Endothelial cell of umbilical vein (primary cell): Measurements from ENCODE around the gene FBXL13. TPM values are rescaled to one million over a fixed set of nuclear protein-coding genes. Genes with fewer than 3 reads are reported as not detected.

Source experiments
- BruUV-seq: library from RNA; stranded (reverse); fragments of 400-500 nt; replicated peaks from 2 replicates; lab custom pipeline; 2021; lab: Mats Ljungman, UMichigan
- CTCF ChIA-PET: fragments of 300-600, 350-600 bp; sonication (Branson Sonifier 250); formaldehyde crosslinking; loops from one replicate; lab custom pipeline; 2021; ENCODE audit warnings: antibody characterized with exemption, inconsistent platforms; lab: Charles Lee
- POLR2A ChIA-PET: fragments of 300-600, 350-600 bp; sonication (Branson Sonifier 250); formaldehyde crosslinking; loops from one replicate; lab custom pipeline; 2021; ENCODE audit warnings: antibody characterized with exemption, inconsistent platforms; lab: Charles Lee
- DNase-seq: peaks from one replicate; pipeline ENCODE4 v3.0.0-alpha.2; 2011; ENCODE audit warnings: low read depth, low spot score
- FAIRE-seq: peaks from 2 replicates; lab custom pipeline; 2011; peaks lifted over from hg19 to GRCh38; lab: Jason Lieb, UNC
- H2AFZ ChIP-seq: 2 replicates; pipeline ENCODE4 v1.6.0; 2012; ENCODE audit warnings: low read depth, low read length, control low read depth, inconsistent platforms
- H3K27ac ChIP-seq: 2 replicates; pipeline ENCODE4 v1.5.1; 2011; ENCODE audit warnings: low read depth, mild to moderate bottlenecking, control low read depth, low read length, moderate library complexity; ENCODE audit not compliant: insufficient read depth
- H3K27me3 ChIP-seq, 2 experiments: 2 replicates each; pipeline versions ENCODE4 v1.6.0 to v1.6.1; 2011; ENCODE audit warnings: low read length in 2 of 2, mixed read lengths in 1 of 2; ENCODE audit not compliant: control insufficient read depth in 2 of 2, insufficient read depth in 2 of 2
- H3K36me3 ChIP-seq, 2 experiments: 2 replicates in 1 of 2; 3 replicates in 1 of 2; pipeline ENCODE4 v1.5.1; 2011; ENCODE audit warnings: low read length in 2 of 2, mild to moderate bottlenecking in 1 of 2, moderate library complexity in 1 of 2; ENCODE audit not compliant: control insufficient read depth in 2 of 2, insufficient read depth in 2 of 2; ENCODE audit errors: extremely low read depth in 1 of 2
- H3K4me1 ChIP-seq: 3 replicates; pipeline ENCODE4 v1.5.1; 2011; ENCODE audit warnings: mild to moderate bottlenecking, low read length; ENCODE audit not compliant: control insufficient read depth, insufficient read depth; ENCODE audit errors: extremely low read depth
- H3K4me2 ChIP-seq: 2 replicates; pipeline ENCODE4 v1.6.1; 2011; ENCODE audit warnings: low read length, control low read depth, mixed read lengths; ENCODE audit not compliant: insufficient read depth
- H3K4me3 ChIP-seq, 3 experiments: fragments of 200-600 bp in 1 of 3; sonication (generic), shearing (Covaris generic) in 1 of 3; replicated peaks in 1 of 3; 2 replicates each; pipeline ENCODE4 v1.5.1; 2011 to 2016; ENCODE audit warnings: control low read depth in 3 of 3, low read length in 3 of 3, mild to moderate bottlenecking in 2 of 3, inconsistent platforms in 1 of 3, low read depth in 1 of 3, moderate library complexity in 1 of 3; ENCODE audit not compliant: insufficient read depth in 1 of 3
- H3K79me2 ChIP-seq: 2 replicates; pipeline ENCODE4 v1.6.0; 2012; ENCODE audit warnings: low read length, inconsistent platforms; ENCODE audit not compliant: control insufficient read depth, insufficient read depth
- H3K9ac ChIP-seq: replicated peaks from 2 replicates; pipeline ENCODE3; 2011; ENCODE audit warnings: low read length, control low read depth; ENCODE audit not compliant: insufficient read depth; ENCODE audit errors: extremely low read depth
- H3K9me1 ChIP-seq: replicated peaks from 3 replicates; pipeline ENCODE4 v1.6.0; 2011; ENCODE audit warnings: mild to moderate bottlenecking, low read length; ENCODE audit not compliant: control insufficient read depth, insufficient read depth; ENCODE audit errors: extremely low read depth
- H3K9me3 ChIP-seq: replicated peaks from 2 replicates; pipeline ENCODE4 v1.5.1; 2012; ENCODE audit warnings: low read length, inconsistent platforms; ENCODE audit not compliant: control insufficient read depth, insufficient read depth
- H4K20me1 ChIP-seq: replicated peaks from 2 replicates; pipeline ENCODE3; 2011; ENCODE audit warnings: mild to moderate bottlenecking, low read length; ENCODE audit not compliant: control insufficient read depth, insufficient read depth; ENCODE audit errors: extremely low read depth
- CTCF ChIP-seq, 2 donors: IDR thresholded peaks; 1 replicate in 1 of 2; 2 replicates in 1 of 2; pipeline ENCODE4 v1.5.1; 2011; ENCODE audit warnings: low read length in 2 of 2, mild to moderate bottlenecking in 2 of 2, moderate library complexity in 2 of 2, control low read depth in 1 of 2, inconsistent platforms in 1 of 2, low read depth in 1 of 2; ENCODE audit not compliant: insufficient read depth in 1 of 2; ENCODE audit errors: extremely low read depth in 1 of 2
- EZH2 ChIP-seq: IDR thresholded peaks from 2 replicates; pipeline ENCODE4 v1.6.1; 2012; ENCODE audit warnings: borderline replicate concordance, low read depth, mild to moderate bottlenecking, moderate library complexity, low read length, inconsistent platforms; ENCODE audit not compliant: severe bottlenecking
- FOS ChIP-seq: IDR thresholded peaks from 2 replicates; pipeline ENCODE4 v1.6.1; 2011; ENCODE audit warnings: mild to moderate bottlenecking, low read length, moderate library complexity, borderline replicate concordance; ENCODE audit not compliant: insufficient read depth
- GATA2 ChIP-seq: IDR thresholded peaks from 2 replicates; pipeline ENCODE4 v1.7.0; 2011; ENCODE audit warnings: low read depth, mild to moderate bottlenecking, moderate library complexity, mixed read lengths, low read length; ENCODE audit not compliant: insufficient read length, insufficient read depth
- JUN ChIP-seq: IDR thresholded peaks from 2 replicates; pipeline ENCODE4 v1.6.1; 2011; ENCODE audit warnings: borderline replicate concordance, low read depth; ENCODE audit not compliant: insufficient read length, insufficient read depth
- MYC ChIP-seq: IDR thresholded peaks from one replicate; pipeline ENCODE4 v1.6.1; 2011; ENCODE audit warnings: mild to moderate bottlenecking, low read depth, low read length
- POLR2A ChIP-seq: IDR thresholded peaks from 2 replicates; pipeline ENCODE4 v1.6.1; 2012; ENCODE audit warnings: low read depth, mild to moderate bottlenecking, control low read depth, low read length
- POLR2AphosphoS5 ChIP-seq: IDR thresholded peaks from 2 replicates; pipeline ENCODE4 v1.6.1; 2012; ENCODE audit warnings: low read depth, mild to moderate bottlenecking, control low read depth, low read length, moderate library complexity; ENCODE audit not compliant: insufficient read depth
- dilution Hi-C: fragments of 300-500 bp; cut with MboI; formaldehyde crosslinking; loops from one replicate; pipeline ENCODE4 v1.15.0; 2019; ENCODE audit warnings: low sequenced_read_pairs; ENCODE audit not compliant: extremely low pct_ligation_motif_present
- intact Hi-C: fragments of 100-400 bp; cut with micrococcal nuclease; formaldehyde crosslinking; loops from one replicate; pipeline ENCODE4 v1.10.0; 2022
- polyA plus RNA-seq, 4 experiments: library from polyadenylated mRNA; depleted of rRNA in 3 of 4; stranded (reverse) in 3 of 4; unstranded in 1 of 4; fragments of >200 nt; gene quantifications; 2 replicates each; pipeline versions ENCODE4 v1.2.1 to v1.2.3, GENCODE V29; 2011 to 2012; ENCODE audit warnings: missing spikeins in 1 of 4
- total RNA-seq: library from RNA; stranded (reverse); gene quantifications from 2 replicates; pipeline ENCODE4 v1.2.3, GENCODE V29; 2021
- TF ChIP-seq, protein P1 (sequence below): IDR thresholded peaks from 2 replicates; pipeline ENCODE4 v1.6.1; 2011; ENCODE audit not compliant: insufficient read depth, insufficient read length

Gene FBXL13
- total and polyA plus RNA-seq, 2 donors (not counting 3 experiments of a cell fraction or from before 2014, with no cell fraction given), result 3.9 to 4.6 TPM

DNA sequence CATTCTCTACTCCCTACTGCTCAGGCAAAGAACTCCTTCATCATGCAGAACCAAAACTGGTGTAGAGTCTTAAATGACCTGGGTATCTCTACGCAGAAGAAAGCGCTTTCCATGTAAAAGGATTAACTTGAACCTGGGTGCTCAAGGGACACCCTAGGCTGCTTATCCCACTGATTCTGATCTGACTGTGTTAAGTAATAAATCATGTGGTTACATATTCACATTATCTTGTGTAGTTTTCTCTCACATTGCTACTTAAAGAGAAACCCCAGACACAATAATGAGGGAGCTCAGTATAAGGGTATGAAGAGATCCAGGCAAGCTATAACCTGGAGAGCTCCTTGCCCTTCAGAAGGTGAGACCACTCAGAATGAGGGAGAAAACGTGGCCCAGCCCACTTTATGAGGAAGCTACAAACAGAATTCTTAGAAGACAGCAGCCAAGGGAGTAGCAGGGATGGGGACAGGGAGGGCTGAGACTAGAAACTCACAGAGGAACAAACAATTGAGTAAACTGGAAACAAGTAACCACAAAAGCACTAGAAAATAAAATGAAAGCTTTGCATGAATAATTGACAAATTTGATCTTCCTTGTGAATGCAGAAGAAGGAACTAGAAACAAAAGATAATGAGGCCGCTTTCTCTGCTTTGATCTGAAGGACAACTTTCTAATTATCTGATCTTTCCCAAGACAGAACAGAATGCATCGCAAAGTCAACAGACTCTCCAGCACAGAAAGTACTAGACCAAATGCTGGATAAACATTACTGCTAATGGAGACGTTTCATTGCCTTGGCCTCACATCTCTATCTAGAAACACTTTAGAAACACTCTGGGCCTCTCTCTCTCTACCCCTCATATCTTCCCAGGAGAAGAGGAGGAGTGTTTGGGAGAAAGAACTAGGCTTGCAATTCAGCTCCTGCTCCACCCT, 85.7 kb downstream of the FBXL13 start:
- no peak overlapping the region for H3K4me3 ChIP-seq
- intact Hi-C loops, result no loop called here
- H3K27ac ChIP-seq, result no peak overlapping the region
- BruUV-seq, result no TSS peak
- no peak for TF ChIP-seq GATA2
- no peak for TF ChIP-seq POLR2AphosphoS5
- no peak for TF ChIP-seq MYC
- TF ChIP-seq, protein P1, sequence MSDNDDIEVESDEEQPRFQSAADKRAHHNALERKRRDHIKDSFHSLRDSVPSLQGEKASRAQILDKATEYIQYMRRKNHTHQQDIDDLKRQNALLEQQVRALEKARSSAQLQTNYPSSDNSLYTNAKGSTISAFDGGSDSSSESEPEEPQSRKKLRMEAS, result no peak
- TF ChIP-seq FOS, result no peak
- no peak for TF ChIP-seq CTCF (IDR thresholded peaks at IDR 0.05; ENCODE audit: extremely low read depth in 1 of 2, insufficient read depth in 1 of 2, low read depth in 1 of 2, low read length in 2 of 2)
- TF ChIP-seq JUN, result no peak
- no peak for TF ChIP-seq EZH2
- no peak for TF ChIP-seq POLR2A
- no peak for FAIRE-seq
- H3K36me3 ChIP-seq, result no peaks in the 10 kb centered on the region
- peaks cover 35% of the 10 kb centered on the region for H3K4me1 ChIP-seq
- H3K27me3 ChIP-seq, result no peaks in the 10 kb centered on the region
- H3K9ac ChIP-seq, result no peak overlapping the region
- no peaks in the 10 kb centered on the region for H3K9me1 ChIP-seq
- H3K9me3 ChIP-seq, result no peaks in the 10 kb centered on the region
- H2AFZ ChIP-seq, result no peak overlapping the region
- H4K20me1 ChIP-seq, result no peaks in the 10 kb centered on the region
- dilution Hi-C loops, result no loop called here
- no peak for DNase-seq
- H3K79me2 ChIP-seq, result no peaks in the 10 kb centered on the region
- H3K4me2 ChIP-seq, result no peak overlapping the region
- POLR2A ChIA-PET, result no interaction called here
- CTCF ChIA-PET, result no interaction called here
